HG03571 (cell line): ENCODE results near the gene GLYAT.
"Not testable (repeated sequence)": the region's sequence is repeated elsewhere in the genome, so short reads cannot be mapped to it uniquely, and the experiment has no call there.

Source experiments
- ATAC-seq: cut with Tn5 transposase; IDR thresholded peaks from one replicate; pipeline ENCODE4 v1.9.1; 2021; ENCODE audit not compliant: unreplicated experiment

GLYAT gene

DNA sequence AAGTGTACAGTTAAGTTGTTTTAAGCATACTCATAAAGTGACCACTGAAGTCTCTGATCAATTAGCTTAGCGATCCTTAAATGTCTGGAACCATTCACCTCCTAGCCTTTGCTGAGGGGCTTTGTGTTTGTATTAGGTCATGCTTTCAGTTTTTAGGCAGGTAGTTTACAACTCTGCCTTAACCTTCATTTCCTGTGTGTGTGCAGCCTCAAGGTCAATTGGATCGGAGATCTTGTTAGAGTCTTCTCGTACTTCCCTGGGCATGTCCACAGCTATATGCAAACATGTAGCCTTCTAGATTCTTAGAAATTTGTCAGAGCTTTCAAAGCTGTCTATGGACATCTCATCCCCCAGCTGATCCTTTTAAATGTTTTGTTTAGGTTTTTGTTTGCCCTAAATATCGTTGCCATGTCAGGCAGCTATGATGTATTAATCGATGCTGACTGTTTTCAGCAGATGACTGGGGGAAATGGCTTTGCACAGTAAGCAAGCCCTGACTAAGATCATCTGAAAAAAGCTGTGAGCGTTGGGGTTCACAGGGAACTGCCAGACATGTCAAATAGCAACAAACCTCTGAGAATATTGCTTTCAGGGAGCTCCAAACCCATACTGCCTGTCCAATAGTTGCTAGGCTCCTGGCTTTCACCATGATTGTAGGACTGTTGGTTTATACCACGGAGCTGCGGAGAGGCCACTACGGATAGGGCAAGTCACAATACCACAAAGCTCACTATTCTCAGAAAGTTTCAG is 45.6 kb downstream of the GLYAT start:
- ATAC-seq, result no peak

DNA sequence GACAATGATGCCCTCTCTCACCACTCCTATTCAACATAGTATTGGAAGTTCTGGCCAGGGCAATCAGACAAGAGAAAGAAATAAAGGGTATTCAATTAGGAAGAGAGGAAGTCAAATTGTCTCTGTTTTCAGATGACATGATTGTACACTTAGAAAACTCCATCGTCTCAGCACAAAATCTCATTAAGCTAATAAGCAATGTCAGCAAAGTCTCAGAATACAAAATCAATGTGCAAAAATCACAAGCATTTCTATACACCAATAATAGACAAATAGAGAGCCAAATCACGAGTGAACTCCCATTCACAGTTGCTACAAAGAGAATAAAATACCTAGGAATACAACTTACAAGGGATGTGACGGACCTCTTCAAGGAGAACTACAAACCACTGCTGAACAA is 49.1 kb downstream of the GLYAT start:
- ATAC-seq, result not testable (repeated sequence)

DNA sequence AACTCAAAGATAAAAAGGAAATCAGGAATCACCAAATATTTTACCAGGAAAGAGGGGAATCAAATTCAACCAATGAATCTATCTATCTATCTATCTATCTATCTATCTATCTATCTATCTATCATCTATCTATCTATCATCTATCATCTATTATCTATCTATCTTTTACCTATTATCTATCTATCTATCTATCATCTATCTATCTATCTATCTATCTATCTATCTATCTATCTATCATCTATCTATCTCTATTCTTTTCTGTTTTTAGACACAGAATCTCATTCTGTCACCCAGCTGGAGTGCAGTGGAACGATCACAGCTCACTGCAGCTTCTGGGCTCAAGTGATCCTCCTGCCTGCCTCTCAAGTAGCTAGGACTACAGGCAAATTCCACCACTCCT is 54.2 kb downstream of the GLYAT start:
- ATAC-seq, result not testable (repeated sequence)

DNA sequence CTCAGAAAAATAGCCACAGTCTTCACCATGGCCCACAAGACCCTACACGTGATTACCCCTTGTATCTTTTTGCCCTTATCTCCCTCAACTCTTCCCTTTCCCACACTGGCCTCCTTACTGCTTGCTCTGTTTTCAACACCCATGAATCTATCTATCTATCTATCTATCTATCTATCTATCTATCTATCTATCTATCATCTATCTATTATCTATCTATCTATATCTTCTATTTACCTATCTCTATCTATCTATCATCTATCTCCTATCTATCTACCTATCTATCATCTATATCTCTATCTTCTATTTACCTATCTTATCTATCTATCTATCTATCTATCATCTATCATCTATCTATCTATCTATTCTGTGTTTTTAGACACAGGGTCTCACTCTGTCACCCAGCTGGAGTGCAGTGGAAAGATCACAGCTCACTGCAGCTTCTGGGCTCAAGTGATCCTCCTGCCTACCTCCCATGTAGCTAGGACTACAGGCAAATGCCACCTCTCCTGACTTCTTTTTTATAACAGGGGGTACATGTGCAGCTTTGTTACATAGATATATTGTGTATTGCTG is 55.1 kb downstream of the GLYAT start:
- no peak for ATAC-seq

DNA sequence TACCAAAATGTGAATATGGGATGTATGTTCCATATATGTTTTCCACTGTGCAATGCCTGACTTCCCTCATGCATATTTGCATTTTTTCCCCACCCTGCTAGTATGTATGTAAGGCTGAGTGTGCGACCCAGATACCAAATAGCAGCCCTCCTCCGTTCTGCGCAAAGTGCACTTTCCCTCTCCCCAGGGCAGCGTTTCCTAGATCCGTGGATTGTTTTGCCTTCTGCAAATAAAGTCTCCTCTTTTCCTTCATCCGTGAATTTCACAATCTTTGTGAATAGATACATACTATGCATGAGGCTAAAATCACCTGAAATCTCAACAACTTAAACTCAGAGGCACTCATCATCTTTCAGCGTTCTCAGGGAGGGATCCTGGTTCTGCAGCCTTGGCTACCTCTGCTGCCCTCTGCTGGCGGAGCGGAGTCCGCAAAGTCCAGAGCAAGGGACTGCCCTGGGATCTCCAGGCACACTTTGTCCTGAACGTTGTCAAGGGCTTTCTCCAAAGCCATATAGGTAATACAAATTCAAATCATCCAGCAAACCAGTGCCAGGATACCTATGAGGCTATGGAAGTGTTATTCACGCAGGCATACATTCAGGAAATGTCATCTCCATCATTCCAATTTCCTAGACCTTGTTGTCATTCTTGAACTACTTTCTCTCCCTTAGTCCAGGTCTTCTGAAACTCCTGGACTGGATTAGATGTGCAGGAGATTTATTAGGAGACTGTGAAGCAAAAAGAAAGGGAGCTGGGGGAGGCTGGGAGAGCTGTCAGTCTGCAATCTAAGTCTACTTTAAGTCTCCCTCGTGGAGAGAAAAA is 56.2 kb downstream of the GLYAT start:
- ATAC-seq, result peak; percentile 93

DNA sequence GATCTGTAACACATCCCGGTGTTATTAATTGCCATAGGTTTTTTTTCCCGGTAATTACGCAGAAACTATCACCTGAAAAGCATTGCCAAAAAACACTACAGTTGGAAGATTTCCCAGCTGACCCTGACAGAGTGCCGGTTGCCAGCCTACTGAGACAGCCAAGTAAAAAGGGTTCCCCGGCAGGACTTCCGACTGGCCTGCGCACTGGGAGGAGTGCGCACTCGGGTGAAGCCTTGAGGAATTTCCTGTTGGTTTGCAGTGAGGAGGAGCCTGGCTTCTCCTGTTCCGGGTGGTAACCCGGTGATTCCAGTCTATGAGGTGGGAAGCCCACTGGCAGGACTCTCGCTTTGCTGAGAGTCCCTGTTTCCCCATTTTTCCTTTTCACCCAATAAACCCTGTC is 57.1 kb downstream of the GLYAT start:
- ATAC-seq, result no peak

DNA sequence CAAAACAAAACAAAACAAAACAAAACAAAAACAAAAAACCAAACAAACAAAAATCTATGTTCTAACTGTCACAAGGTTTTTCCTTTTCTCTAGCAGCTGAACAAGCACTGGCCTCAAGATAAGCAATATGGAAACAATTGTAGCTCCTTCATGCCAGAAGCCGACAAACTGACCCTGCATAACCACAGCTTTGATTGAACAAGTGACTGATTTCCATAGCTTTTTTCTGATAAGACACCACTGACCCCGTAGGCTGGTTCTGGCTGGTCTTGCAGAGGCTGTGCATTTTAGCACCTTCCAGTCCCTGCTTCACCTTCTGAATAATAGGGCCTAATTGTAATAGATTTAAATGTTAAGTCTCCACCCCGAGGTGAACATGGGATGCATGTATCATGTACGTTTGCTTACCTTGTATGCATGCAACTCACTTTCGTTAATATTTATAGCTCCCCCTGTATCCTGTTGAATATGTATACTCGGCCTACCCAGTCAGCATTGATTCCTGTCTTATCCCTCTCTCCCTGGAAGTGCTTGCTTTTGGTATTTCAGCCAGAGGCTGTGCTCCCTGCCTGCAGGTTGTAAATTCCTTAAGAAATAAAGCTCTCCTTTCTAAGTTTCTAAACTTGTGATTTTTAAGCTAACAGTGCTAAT is 59.6 kb downstream of the GLYAT start:
- no peak for ATAC-seq

DNA sequence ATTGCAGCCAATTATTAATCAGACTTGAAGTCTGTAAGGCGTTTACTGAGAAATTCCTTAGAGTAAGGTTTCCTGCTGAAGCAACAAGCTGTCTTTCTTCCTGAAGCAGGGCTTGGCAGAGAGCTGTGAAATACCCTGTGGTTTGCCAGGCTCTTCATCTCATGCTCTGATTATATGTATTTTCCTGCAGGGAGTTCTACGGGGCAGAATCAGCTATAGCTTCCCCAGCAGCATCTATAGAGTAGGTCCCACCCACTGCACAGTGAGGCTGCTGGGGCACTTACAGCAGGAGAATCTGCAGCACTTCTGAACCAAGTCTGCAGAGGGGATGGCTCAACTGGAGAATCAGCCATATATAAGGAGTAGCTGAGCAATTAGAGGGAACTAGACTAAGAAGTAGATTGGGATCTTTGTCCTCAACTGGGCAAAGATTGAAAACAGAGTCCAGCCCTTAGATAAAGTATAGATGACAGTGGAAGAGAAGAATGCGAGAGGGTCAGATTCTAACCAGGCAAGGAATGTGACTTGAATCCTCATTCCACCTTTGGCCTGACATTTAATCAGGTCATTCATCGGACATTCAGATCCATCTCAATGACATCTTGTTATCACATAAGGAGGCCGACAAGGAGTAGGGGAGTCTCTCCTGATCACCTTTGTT is 71.7 kb downstream of the GLYAT start:
- no peak for ATAC-seq

DNA sequence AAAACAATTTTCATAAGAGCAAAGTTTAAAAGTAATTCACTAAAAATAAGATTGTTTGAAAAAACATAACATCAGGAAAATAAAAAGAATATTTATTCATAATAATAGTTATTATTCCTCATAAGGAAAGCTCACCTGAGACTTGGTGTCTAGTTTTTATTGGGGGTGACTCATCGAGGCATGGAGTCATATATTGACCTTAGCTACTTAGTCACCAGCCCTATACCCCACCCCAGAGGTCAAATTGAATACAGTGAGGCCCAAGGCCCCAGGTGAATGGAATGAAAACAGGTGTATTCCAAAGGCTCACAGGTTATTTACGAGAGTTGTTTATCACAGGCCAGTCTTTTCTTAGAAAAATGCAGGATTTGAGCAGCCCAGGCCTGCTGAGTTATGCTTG is 72.3 kb downstream of the GLYAT start:
- ATAC-seq, result no peak
